GM23248 (cell line): ENCODE measurements around the gene GOPC.

Experiments used
- EZH2 ChIP-seq: fragments of 200-600 bp; sonication (generic); IDR thresholded peaks from 2 replicates; pipeline ENCODE4 v1.6.1; 2018; ENCODE audit warnings: antibody characterized with exemption, mild to moderate bottlenecking; ENCODE audit not compliant: insufficient read depth, poor library complexity, severe bottlenecking
- EZH2phosphoT487 ChIP-seq: fragments of 200-600 bp; sonication (generic); IDR thresholded peaks from 2 replicates; pipeline ENCODE4 v1.6.1; 2018; ENCODE audit warnings: antibody characterized with exemption, moderate library complexity, mild to moderate bottlenecking, low read depth; ENCODE audit not compliant: insufficient read depth

- TF ChIP-seq EZH2phosphoT487 (no peak), EZH2 (no peak)
Measured at GRCh38 chr6:117600008-117600743, 2.1 kb downstream of the GOPC start.
